SU-DHL-6 (cell line): ENCODE results near the gene ZIC4.

ENCODE experiments used
- EZH2phosphoT487 ChIP-seq: fragments of 200-600 bp; sonication (generic), shearing (Covaris generic); conservative IDR thresholded peaks from 2 replicates; pipeline ENCODE4 v1.6.1; 2018; ENCODE audit warnings: mild to moderate bottlenecking, antibody characterized with exemption, low read length, moderate library complexity, mixed read lengths
- TF ChIP-seq, protein P1 (sequence below): fragments of 200-600 bp; sonication (generic); IDR thresholded peaks from one replicate; pipeline ENCODE4 v1.5.1; 2017; ENCODE audit warnings: antibody characterized with exemption, mild to moderate bottlenecking, low read length, moderate library complexity; ENCODE audit not compliant: insufficient read depth, poor library complexity, severe bottlenecking

DNA sequence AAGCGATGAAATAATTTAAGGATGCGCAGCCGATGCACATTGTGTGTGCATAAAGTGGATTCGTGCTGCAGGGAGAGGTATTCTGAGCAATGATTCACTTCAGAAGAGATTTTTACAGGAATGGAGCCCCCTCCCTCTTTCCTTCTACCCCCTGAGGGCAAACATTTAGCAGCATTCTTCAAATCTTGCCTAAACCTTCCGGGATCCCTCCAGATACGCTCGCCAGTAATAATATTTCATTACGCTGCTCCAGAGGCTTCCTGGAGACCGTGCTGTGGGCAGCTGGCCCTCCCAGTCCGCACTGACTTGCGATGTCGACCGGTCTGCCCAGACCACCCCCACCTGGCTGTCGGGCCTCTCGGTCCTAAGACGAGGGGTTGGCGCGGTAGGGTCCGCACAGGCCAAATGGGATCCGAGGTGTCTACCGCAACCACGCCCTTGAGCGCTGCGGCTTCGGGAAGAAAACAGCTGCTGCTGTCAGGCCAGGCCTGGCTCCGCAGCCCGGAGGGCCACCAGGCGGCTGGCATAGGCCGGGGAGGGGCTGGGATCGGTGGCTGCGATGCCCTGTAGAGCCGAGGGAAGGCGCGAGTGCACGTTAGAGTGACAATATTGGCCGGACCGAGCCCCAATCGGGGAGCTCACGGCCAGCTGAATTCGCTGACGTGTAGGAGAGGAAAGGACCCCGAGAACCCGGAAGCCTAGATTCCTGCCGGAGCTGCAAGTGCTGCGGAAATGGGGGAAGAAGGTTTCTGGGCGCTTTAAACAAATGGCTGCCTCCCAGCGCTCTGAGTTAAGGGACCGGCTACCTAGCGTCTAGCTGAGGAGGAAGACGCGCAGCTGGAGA lies 14.3 kb downstream of the ZIC4 start:
- TF ChIP-seq, protein P1, sequence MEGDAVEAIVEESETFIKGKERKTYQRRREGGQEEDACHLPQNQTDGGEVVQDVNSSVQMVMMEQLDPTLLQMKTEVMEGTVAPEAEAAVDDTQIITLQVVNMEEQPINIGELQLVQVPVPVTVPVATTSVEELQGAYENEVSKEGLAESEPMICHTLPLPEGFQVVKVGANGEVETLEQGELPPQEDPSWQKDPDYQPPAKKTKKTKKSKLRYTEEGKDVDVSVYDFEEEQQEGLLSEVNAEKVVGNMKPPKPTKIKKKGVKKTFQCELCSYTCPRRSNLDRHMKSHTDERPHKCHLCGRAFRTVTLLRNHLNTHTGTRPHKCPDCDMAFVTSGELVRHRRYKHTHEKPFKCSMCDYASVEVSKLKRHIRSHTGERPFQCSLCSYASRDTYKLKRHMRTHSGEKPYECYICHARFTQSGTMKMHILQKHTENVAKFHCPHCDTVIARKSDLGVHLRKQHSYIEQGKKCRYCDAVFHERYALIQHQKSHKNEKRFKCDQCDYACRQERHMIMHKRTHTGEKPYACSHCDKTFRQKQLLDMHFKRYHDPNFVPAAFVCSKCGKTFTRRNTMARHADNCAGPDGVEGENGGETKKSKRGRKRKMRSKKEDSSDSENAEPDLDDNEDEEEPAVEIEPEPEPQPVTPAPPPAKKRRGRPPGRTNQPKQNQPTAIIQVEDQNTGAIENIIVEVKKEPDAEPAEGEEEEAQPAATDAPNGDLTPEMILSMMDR = no peak
- no peak for TF ChIP-seq EZH2phosphoT487
